IPS-18a (cell line): ENCODE data around the gene RRAS.

Experiments
- H3K27ac ChIP-seq: one replicate; pipeline ENCODE4 v1.5.1; 2013; ENCODE audit warnings: low read length
- H3K27me3 ChIP-seq: one replicate; pipeline ENCODE4 v1.6.1; 2013; ENCODE audit warnings: mild to moderate bottlenecking, low read length; ENCODE audit not compliant: control insufficient read depth, insufficient read depth
- H3K36me3 ChIP-seq: one replicate; pipeline ENCODE4 v1.6.1; 2013; ENCODE audit warnings: low read depth, low read length; ENCODE audit not compliant: control insufficient read depth
- H3K4me1 ChIP-seq: one replicate; pipeline ENCODE4 v1.6.1; 2013; ENCODE audit warnings: low read depth, low read length; ENCODE audit not compliant: control insufficient read depth
- H3K4me3 ChIP-seq: one replicate; pipeline ENCODE4 v1.5.1; 2013; ENCODE audit warnings: low read length
- H3K9ac ChIP-seq: one replicate; pipeline ENCODE4 v1.6.1; 2013; ENCODE audit warnings: mild to moderate bottlenecking, low read length, moderate library complexity
- H3K9me3 ChIP-seq: one replicate; pipeline ENCODE4 v1.6.1; 2013; ENCODE audit warnings: low read depth, low read length; ENCODE audit not compliant: control insufficient read depth

Gene RRAS

GRCh38 chr19:49672131-49672919, 32.4 kb upstream of the RRAS start:
- peak overlapping the region; percentile 30 for H3K9ac ChIP-seq
- no peaks in the 10 kb centered on the region for H3K9me3 ChIP-seq
- H3K27me3 ChIP-seq = no peaks in the 10 kb centered on the region
- H3K36me3 ChIP-seq = peaks cover 7% of the 10 kb centered on the region
- peak overlapping the region; percentile 35 for H3K4me3 ChIP-seq
- H3K4me1 ChIP-seq = peaks cover 4% of the 10 kb centered on the region
- peak overlapping the region; percentile 29 for H3K27ac ChIP-seq

- H3K4me1 ChIP-seq = peaks cover 10% of the 10 kb centered on the region
- no peak overlapping the region for H3K9ac ChIP-seq
- peaks cover 7% of the 10 kb centered on the region for H3K36me3 ChIP-seq
- no peaks in the 10 kb centered on the region for H3K27me3 ChIP-seq
- H3K4me3 ChIP-seq = no peak overlapping the region
- H3K27ac ChIP-seq = no peak overlapping the region
- no peaks in the 10 kb centered on the region for H3K9me3 ChIP-seq
Measured at GRCh38 chr19:49669516-49669915, 29.6 kb upstream of the RRAS start.

GRCh38 chr19:49667473-49667872, 27.5 kb upstream of the RRAS start:
- H3K4me3 ChIP-seq = no peak overlapping the region
- no peak overlapping the region for H3K27ac ChIP-seq
- H3K9ac ChIP-seq = no peak overlapping the region

GRCh38 chr19:49666120-49666444, 26.1 kb upstream of the RRAS start:
- peaks cover 5% of the 10 kb centered on the region for H3K4me1 ChIP-seq
- no peaks in the 10 kb centered on the region for H3K27me3 ChIP-seq
- H3K4me3 ChIP-seq = peak overlapping the region; percentile 98
- peak overlapping the region; percentile 72 for H3K9ac ChIP-seq
- no peak overlapping the region for H3K27ac ChIP-seq
- peaks cover 25% of the 10 kb centered on the region for H3K36me3 ChIP-seq
- no peaks in the 10 kb centered on the region for H3K9me3 ChIP-seq

More at GRCh38 chr19:49667473-49667872, 27.5 kb upstream of the RRAS start:
- Histone ChIP-seq H3K4me1 (peaks cover 10% of the 10 kb centered on the region), H3K27me3 (no peaks in the 10 kb centered on the region), H3K36me3 (peaks cover 11% of the 10 kb centered on the region), H3K9me3 (no peaks in the 10 kb centered on the region)

- Histone ChIP-seq H3K27ac (peak within 1 kb of the TSS; percentile 55), H3K27me3 (no peaks in the 10 kb centered on the region), H3K9ac (peak within 1 kb of the TSS; percentile 72), H3K4me1 (peaks cover 5% of the 10 kb centered on the region), H3K9me3 (no peaks in the 10 kb centered on the region), H3K36me3 (peaks cover 27% of the 10 kb centered on the region), H3K4me3 (peak within 1 kb of the TSS; percentile 98)
Measured at GRCh38 chr19:49665351-49666119, 25.6 kb upstream of the RRAS start, which contains the start of the genes BCL2L12 and IRF3. Gene BCL2L12, plus strand, starts transcription at chr19:49665933. Its CDS starts 760 bp downstream, at chr19:49666693. Gene IRF3, minus strand, starts transcription at chr19:49665857. Its CDS starts 1,019 bp downstream, at chr19:49664838.

GRCh38 chr19:49665036-49665350, 25.1 kb upstream of the RRAS start:
- Histone ChIP-seq H3K4me1 (peaks cover 5% of the 10 kb centered on the region), H3K27me3 (no peaks in the 10 kb centered on the region), H3K36me3 (peaks cover 25% of the 10 kb centered on the region)

GRCh38 chr19:49664171-49665035, 24.5 kb upstream of the RRAS start:
- Histone ChIP-seq H3K9me3 (no peaks in the 10 kb centered on the region), H3K4me1 (peaks cover 5% of the 10 kb centered on the region), H3K4me3 (peak overlapping the region; percentile 98), H3K36me3 (peaks cover 28% of the 10 kb centered on the region), H3K27me3 (no peaks in the 10 kb centered on the region), H3K9ac (peak overlapping the region; percentile 72), H3K27ac (peak overlapping the region; percentile 55)

More at GRCh38 chr19:49665036-49665350, 25.1 kb upstream of the RRAS start:
- Histone ChIP-seq H3K9ac (peak overlapping the region; percentile 72), H3K27ac (peak overlapping the region; percentile 55), H3K9me3 (no peaks in the 10 kb centered on the region), H3K4me3 (peak overlapping the region; percentile 98)

- H3K27ac ChIP-seq = no peak overlapping the region
- H3K4me3 ChIP-seq = no peak overlapping the region
- peaks cover 5% of the 10 kb centered on the region for H3K4me1 ChIP-seq
- no peak overlapping the region for H3K9ac ChIP-seq
- H3K36me3 ChIP-seq = peaks cover 32% of the 10 kb centered on the region
- H3K9me3 ChIP-seq = no peaks in the 10 kb centered on the region
- H3K27me3 ChIP-seq = no peaks in the 10 kb centered on the region
Measured at GRCh38 chr19:49663224-49663623, 23.3 kb upstream of the RRAS start.

GRCh38 chr19:49662011-49662410, 22.1 kb upstream of the RRAS start:
- Histone ChIP-seq H3K36me3 (peaks cover 39% of the 10 kb centered on the region), H3K27ac (no peak overlapping the region), H3K9ac (no peak overlapping the region), H3K4me3 (no peak overlapping the region), H3K4me1 (peaks cover 5% of the 10 kb centered on the region), H3K9me3 (no peaks in the 10 kb centered on the region), H3K27me3 (no peaks in the 10 kb centered on the region)

GRCh38 chr19:49660338-49660961, 20.5 kb upstream of the RRAS start:
- Histone ChIP-seq H3K9ac (no peak overlapping the region), H3K4me1 (no peaks in the 10 kb centered on the region), H3K9me3 (no peaks in the 10 kb centered on the region), H3K27ac (no peak overlapping the region), H3K4me3 (no peak overlapping the region), H3K27me3 (no peaks in the 10 kb centered on the region), H3K36me3 (peaks cover 39% of the 10 kb centered on the region)
